Glutamatergic neuron (in vitro differentiated cells): ENCODE data around the gene ADTRP. TPM values are rescaled to one million over a fixed set of nuclear protein-coding genes. Genes with fewer than 3 reads are reported as not detected.

Experiments
- DNase-seq: peaks from one replicate; pipeline ENCODE4 v3.0.0; 2022
- H3K27ac Mint-ChIP-seq: one replicate; pipeline ENCODE4 v1.8.0; 2020; ENCODE audit warnings: mild to moderate bottlenecking, mixed read lengths, inconsistent platforms; ENCODE audit not compliant: unreplicated experiment
- H3K27me3 Mint-ChIP-seq: one replicate; pipeline ENCODE4 v1.8.0; 2020; ENCODE audit warnings: mild to moderate bottlenecking, moderate library complexity, mixed read lengths, inconsistent platforms; ENCODE audit not compliant: unreplicated experiment
- H3K36me3 Mint-ChIP-seq: one replicate; pipeline ENCODE4 v1.8.0; 2020; ENCODE audit warnings: mild to moderate bottlenecking, mixed read lengths, inconsistent platforms; ENCODE audit not compliant: unreplicated experiment
- H3K4me1 Mint-ChIP-seq: one replicate; pipeline ENCODE4 v1.8.0; 2020; ENCODE audit warnings: mild to moderate bottlenecking, low read depth, mixed read lengths, inconsistent platforms; ENCODE audit not compliant: unreplicated experiment
- H3K4me3 Mint-ChIP-seq: one replicate; pipeline ENCODE4 v1.8.0; 2020; ENCODE audit warnings: mild to moderate bottlenecking, mixed read lengths, inconsistent platforms; ENCODE audit not compliant: unreplicated experiment
- H3K9me3 Mint-ChIP-seq: one replicate; pipeline ENCODE4 v1.8.0; 2020; ENCODE audit warnings: mild to moderate bottlenecking, moderate library complexity, mixed read lengths, inconsistent platforms; ENCODE audit not compliant: unreplicated experiment
- total RNA-seq: library from RNA; stranded (reverse); fragmentation: NEBNext Ultra II Directional; extraction: Animal tissue kit (Norgen Biotek cat#: 25700); gene quantifications from one replicate; pipeline ENCODE4 v1.2.1, GENCODE V29; 2021; ENCODE audit not compliant: unreplicated experiment
- TF ChIP-seq, protein P1 (sequence below): fragments of 200-600 bp; sonication (generic); IDR thresholded peaks from one replicate; pipeline ENCODE4 v1.5.0; 2021; ENCODE audit not compliant: partially characterized antibody, unreplicated experiment

The ADTRP gene
- total RNA-seq, 1 donor from 2014 or later, result not detected

DNA sequence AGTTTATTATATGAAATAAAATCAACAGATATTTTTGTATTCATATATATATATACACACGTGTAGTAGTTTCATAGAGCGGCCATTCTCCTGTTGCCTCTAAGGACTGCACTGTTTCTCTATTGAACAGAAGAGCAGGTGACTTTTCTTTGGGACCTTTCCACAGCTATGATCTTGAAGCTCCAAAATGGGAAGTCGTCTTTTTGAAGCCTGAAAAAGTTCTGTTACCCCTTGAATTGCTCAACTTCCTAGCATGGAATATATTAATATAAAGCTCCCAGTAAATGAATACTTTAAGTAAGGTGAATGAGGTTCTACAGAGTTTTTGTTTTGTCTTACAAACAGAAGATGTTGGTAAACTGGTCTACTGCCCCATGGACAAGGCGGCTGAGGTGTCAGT, 42.2 kb upstream of the ADTRP start:
- no peak for DNase-seq
- Mint-ChIP-seq H3K4me1 (no peaks in the 10 kb centered on the region), H3K9me3 (no peaks in the 10 kb centered on the region), H3K4me3 (no peak overlapping the region), H3K27ac (no peak overlapping the region), H3K27me3 (no peaks in the 10 kb centered on the region), H3K36me3 (no peaks in the 10 kb centered on the region)
- TF ChIP-seq, protein P1, sequence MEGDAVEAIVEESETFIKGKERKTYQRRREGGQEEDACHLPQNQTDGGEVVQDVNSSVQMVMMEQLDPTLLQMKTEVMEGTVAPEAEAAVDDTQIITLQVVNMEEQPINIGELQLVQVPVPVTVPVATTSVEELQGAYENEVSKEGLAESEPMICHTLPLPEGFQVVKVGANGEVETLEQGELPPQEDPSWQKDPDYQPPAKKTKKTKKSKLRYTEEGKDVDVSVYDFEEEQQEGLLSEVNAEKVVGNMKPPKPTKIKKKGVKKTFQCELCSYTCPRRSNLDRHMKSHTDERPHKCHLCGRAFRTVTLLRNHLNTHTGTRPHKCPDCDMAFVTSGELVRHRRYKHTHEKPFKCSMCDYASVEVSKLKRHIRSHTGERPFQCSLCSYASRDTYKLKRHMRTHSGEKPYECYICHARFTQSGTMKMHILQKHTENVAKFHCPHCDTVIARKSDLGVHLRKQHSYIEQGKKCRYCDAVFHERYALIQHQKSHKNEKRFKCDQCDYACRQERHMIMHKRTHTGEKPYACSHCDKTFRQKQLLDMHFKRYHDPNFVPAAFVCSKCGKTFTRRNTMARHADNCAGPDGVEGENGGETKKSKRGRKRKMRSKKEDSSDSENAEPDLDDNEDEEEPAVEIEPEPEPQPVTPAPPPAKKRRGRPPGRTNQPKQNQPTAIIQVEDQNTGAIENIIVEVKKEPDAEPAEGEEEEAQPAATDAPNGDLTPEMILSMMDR, result no peak

DNA sequence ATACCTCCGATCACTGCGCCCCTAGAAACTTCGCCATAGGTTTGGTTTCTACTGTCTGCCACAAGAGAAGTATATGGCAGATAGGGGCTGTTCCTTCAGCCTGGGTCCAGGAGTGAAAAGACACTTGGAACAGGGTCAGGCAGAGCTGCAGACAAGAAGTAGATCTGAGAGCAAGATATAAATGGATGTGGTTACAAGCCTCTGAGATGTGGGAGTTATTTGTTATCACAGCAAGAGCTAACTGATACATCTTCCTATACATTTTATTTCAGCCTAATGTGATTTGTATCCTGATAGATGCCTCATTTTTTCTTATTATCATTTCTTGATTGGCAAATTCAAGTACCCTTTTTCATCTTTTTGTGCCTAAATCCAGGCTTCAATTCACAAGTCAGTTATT, 40.9 kb upstream of the ADTRP start:
- Mint-ChIP-seq H3K36me3 (no peaks in the 10 kb centered on the region), H3K4me1 (peaks cover under 1% of the 10 kb centered on the region), H3K27me3 (no peaks in the 10 kb centered on the region), H3K9me3 (no peaks in the 10 kb centered on the region), H3K4me3 (no peak overlapping the region), H3K27ac (no peak overlapping the region)
- TF ChIP-seq, protein P1, result no peak
- no peak for DNase-seq

DNA sequence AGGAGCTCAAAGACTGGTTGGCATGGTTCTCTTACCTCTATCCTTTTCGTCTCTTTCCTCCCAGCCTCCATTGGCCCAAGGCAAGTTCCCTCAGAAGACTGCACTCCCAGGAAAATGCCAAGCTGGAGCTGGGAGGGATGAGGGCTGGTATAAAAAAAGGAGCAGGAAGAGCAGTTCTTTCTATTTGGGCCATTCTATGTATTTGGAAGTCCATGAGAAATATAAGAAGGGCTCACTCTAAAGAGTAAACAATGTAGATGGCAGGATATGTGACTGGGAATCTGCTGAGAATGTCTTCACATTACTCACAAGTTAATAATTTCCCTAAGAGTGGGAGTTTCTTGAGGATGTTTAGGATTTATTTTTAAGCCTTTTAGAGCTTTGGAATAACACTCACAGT, 36.6 kb upstream of the ADTRP start:
- no peak overlapping the region for H3K4me3 Mint-ChIP-seq
- no peak for DNase-seq
- no peaks in the 10 kb centered on the region for H3K9me3 Mint-ChIP-seq
- peaks cover 18% of the 10 kb centered on the region for H3K4me1 Mint-ChIP-seq
- no peaks in the 10 kb centered on the region for H3K36me3 Mint-ChIP-seq
- no peak overlapping the region for H3K27ac Mint-ChIP-seq
- TF ChIP-seq, protein P1, result no peak
- peaks cover 4% of the 10 kb centered on the region for H3K27me3 Mint-ChIP-seq

DNA sequence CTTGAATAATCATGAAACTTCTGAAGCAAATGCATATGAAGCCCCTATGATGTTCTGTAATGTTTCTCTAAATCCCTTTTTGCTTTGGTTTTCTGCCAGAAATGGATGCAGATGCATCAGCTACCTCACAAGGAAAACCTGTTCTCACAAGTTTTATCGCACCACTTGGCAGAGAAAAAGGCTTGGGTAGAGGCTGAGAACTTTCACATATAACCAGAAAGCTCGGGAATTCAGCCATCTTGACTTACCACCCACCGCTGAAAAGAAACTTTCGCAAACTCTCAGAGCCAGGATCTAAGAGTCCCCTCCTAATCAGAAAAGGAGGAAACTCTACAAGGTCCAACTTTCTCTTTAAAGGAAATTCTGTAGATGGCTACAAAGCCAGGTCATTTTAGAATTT, 36.2 kb upstream of the ADTRP start:
- Mint-ChIP-seq H3K27me3 (peaks cover 4% of the 10 kb centered on the region), H3K36me3 (no peaks in the 10 kb centered on the region), H3K9me3 (no peaks in the 10 kb centered on the region), H3K4me3 (no peak overlapping the region), H3K27ac (no peak overlapping the region), H3K4me1 (peaks cover 18% of the 10 kb centered on the region)
- TF ChIP-seq, protein P1, result no peak
- no peak for DNase-seq

DNA sequence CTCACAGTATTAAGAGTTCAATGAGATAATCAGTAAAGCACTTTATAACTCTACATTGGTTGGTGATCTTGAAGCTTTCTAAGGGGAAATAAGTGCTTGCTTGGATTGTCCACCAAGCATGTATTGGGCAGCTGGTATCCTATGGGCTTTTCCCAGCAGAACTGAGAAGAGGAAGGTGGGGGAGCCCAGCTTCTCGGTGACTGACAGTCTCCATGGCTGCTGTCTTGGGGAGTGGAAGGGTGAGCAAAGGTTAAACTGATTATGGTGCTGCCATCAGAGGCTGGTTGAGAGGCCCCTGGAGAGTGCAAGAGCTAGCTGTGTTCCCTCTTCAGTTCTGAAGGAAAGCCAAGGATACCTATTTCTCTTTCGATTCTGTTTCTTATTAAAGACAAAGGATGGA, 35.5 kb upstream of the ADTRP start:
- no peak for DNase-seq
- peaks cover 4% of the 10 kb centered on the region for H3K27me3 Mint-ChIP-seq
- no peaks in the 10 kb centered on the region for H3K36me3 Mint-ChIP-seq
- no peak overlapping the region for H3K4me3 Mint-ChIP-seq
- TF ChIP-seq, protein P1, result no peak
- no peak overlapping the region for H3K27ac Mint-ChIP-seq
- no peaks in the 10 kb centered on the region for H3K9me3 Mint-ChIP-seq
- H3K4me1 Mint-ChIP-seq, result peaks cover 18% of the 10 kb centered on the region
